SU-DHL-6 (cell line): Measurements from ENCODE around the gene FBXO24.

Experiments used
- H2AFZ ChIP-seq: fragments of 200-600 bp; sonication (generic); 2 replicates; pipeline ENCODE4 v1.6.1; 2014; ENCODE audit warnings: low read depth, mild to moderate bottlenecking, moderate library complexity, mixed read lengths, antibody characterized with exemption, low read length; ENCODE audit not compliant: severe bottlenecking
- H3F3A ChIP-seq: fragments of 200-600 bp; shearing (Covaris generic); 2 replicates; pipeline ENCODE4 v1.6.0; 2016; ENCODE audit warnings: antibody characterized with exemption, mild to moderate bottlenecking; ENCODE audit not compliant: insufficient read depth
- H3K27ac ChIP-seq: fragments of 200-600 bp; sonication (generic); 2 replicates; pipeline ENCODE4 v1.5.1; 2016; ENCODE audit warnings: low read depth, mild to moderate bottlenecking, low read length, moderate library complexity, mixed read lengths
- H3K27me3 ChIP-seq: fragments of 200-600 bp; sonication (generic), shearing (Covaris generic); 2 replicates; pipeline ENCODE4 v1.6.0; 2014; ENCODE audit warnings: mild to moderate bottlenecking, low read length
- H3K36me3 ChIP-seq: fragments of 200-600 bp; sonication (generic); 2 replicates; pipeline ENCODE4 v1.6.1; 2014; ENCODE audit warnings: mild to moderate bottlenecking, low read length, mixed read lengths
- H3K4me2 ChIP-seq: fragments of 300-600, 200-600 bp; shearing (Covaris generic), sonication (generic); 2 replicates; pipeline ENCODE4 v1.6.0; 2014; ENCODE audit warnings: low read length, low read depth, mild to moderate bottlenecking; ENCODE audit not compliant: poor library complexity, severe bottlenecking
- H3K4me3 ChIP-seq: fragments of 200-600 bp; sonication (generic); 2 replicates; pipeline ENCODE4 v1.5.1; 2014; ENCODE audit warnings: antibody characterized with exemption, low read length, mild to moderate bottlenecking, mixed read lengths; ENCODE audit not compliant: insufficient read depth, poor library complexity, severe bottlenecking
- H3K79me2 ChIP-seq: fragments of 200-600 bp; sonication (generic); 2 replicates; pipeline ENCODE4 v1.6.1; 2014; ENCODE audit warnings: mild to moderate bottlenecking, low read length, moderate library complexity; ENCODE audit not compliant: insufficient read depth
- H3K9ac ChIP-seq: fragments of 200-600 bp; sonication (generic); 2 replicates; pipeline ENCODE4 v1.7.0; 2014; ENCODE audit warnings: mild to moderate bottlenecking, low read length
- H3K9me2 ChIP-seq: fragments of 200-600 bp; sonication (generic); replicated peaks from 2 replicates; pipeline ENCODE4 v1.6.1; 2014; ENCODE audit warnings: low read length; ENCODE audit not compliant: insufficient read depth
- H3K9me3 ChIP-seq: fragments of 200-600 bp; sonication (generic); 2 replicates; pipeline ENCODE4 v1.6.1; 2014; ENCODE audit warnings: low read length, mixed read lengths; ENCODE audit not compliant: insufficient read depth
- H4K20me1 ChIP-seq: fragments of 200-600 bp; sonication (generic); 2 replicates; pipeline ENCODE4 v1.6.1; 2014; ENCODE audit warnings: low read depth, mild to moderate bottlenecking, antibody characterized with exemption, low read length, moderate library complexity, mixed read lengths
- CTCF ChIP-seq: fragments of 200-600 bp; sonication (generic); IDR thresholded peaks from one replicate; pipeline ENCODE4 v1.5.1; 2017; ENCODE audit warnings: antibody characterized with exemption, mild to moderate bottlenecking, low read length, moderate library complexity; ENCODE audit not compliant: insufficient read depth, poor library complexity, severe bottlenecking
- EZH2phosphoT487 ChIP-seq: fragments of 200-600 bp; sonication (generic), shearing (Covaris generic); conservative IDR thresholded peaks from 2 replicates; pipeline ENCODE4 v1.6.1; 2018; ENCODE audit warnings: mild to moderate bottlenecking, antibody characterized with exemption, low read length, moderate library complexity, mixed read lengths

The FBXO24 gene

GRCh38 chr7:100589341-100589947, 3.3 kb downstream of the FBXO24 start:
- no peaks in the 10 kb centered on the region for H3F3A ChIP-seq
- no peaks in the 10 kb centered on the region for H3K36me3 ChIP-seq
- H3K9me2 ChIP-seq: no peaks in the 10 kb centered on the region
- TF ChIP-seq EZH2phosphoT487 (no peak), CTCF (no peak)
- H4K20me1 ChIP-seq: no peaks in the 10 kb centered on the region
- no peak overlapping the region for H3K27ac ChIP-seq
- no peak overlapping the region for H3K9ac ChIP-seq
- H3K9me3 ChIP-seq: no peaks in the 10 kb centered on the region
- H3K79me2 ChIP-seq: peaks cover 12% of the 10 kb centered on the region
- no peaks in the 10 kb centered on the region for H3K27me3 ChIP-seq
- H3K4me3 ChIP-seq: no peak overlapping the region
- H2AFZ ChIP-seq: no peak overlapping the region
- H3K4me2 ChIP-seq: no peak overlapping the region

GRCh38 chr7:100590077-100590737, 4.1 kb downstream of the FBXO24 start:
- H3K79me2 ChIP-seq: peaks cover 4% of the 10 kb centered on the region
- H3K9me2 ChIP-seq: no peaks in the 10 kb centered on the region
- H3K4me3 ChIP-seq: no peak overlapping the region
- H3K4me2 ChIP-seq: no peak overlapping the region
- no peak overlapping the region for H3K9ac ChIP-seq
- H2AFZ ChIP-seq: no peak overlapping the region
- TF ChIP-seq CTCF (no peak), EZH2phosphoT487 (no peak)
- H3K27ac ChIP-seq: no peak overlapping the region
- no peaks in the 10 kb centered on the region for H4K20me1 ChIP-seq
- H3K9me3 ChIP-seq: no peaks in the 10 kb centered on the region
- no peaks in the 10 kb centered on the region for H3F3A ChIP-seq
- H3K36me3 ChIP-seq: no peaks in the 10 kb centered on the region
- H3K27me3 ChIP-seq: no peaks in the 10 kb centered on the region

- no peak overlapping the region for H2AFZ ChIP-seq
- TF ChIP-seq EZH2phosphoT487: no peak
- TF ChIP-seq CTCF: no peak
- no peaks in the 10 kb centered on the region for H4K20me1 ChIP-seq
- H3K9me2 ChIP-seq: no peaks in the 10 kb centered on the region
- no peak overlapping the region for H3K4me3 ChIP-seq
- no peak overlapping the region for H3K27ac ChIP-seq
- H3K4me2 ChIP-seq: no peak overlapping the region
- H3F3A ChIP-seq: no peaks in the 10 kb centered on the region
- no peaks in the 10 kb centered on the region for H3K79me2 ChIP-seq
- no peaks in the 10 kb centered on the region for H3K36me3 ChIP-seq
- H3K27me3 ChIP-seq: no peaks in the 10 kb centered on the region
- no peaks in the 10 kb centered on the region for H3K9me3 ChIP-seq
- no peak overlapping the region for H3K9ac ChIP-seq
Measured at GRCh38 chr7:100591596-100591995, 5.5 kb downstream of the FBXO24 start.
